ENCODE measurements around the gene TUBB6. TPM values are rescaled to one million over a fixed set of nuclear protein-coding genes. Genes with fewer than 3 reads are reported as not detected.
A peak's percentile ranks its signal among the peaks of the same experiment; 100 is the strongest.

Gene TUBB6
- total and polyA plus RNA-seq, 2 donors (not counting 3 experiments of a cell fraction or from before 2014, with no cell fraction given), result 440 to 747 TPM

DNA sequence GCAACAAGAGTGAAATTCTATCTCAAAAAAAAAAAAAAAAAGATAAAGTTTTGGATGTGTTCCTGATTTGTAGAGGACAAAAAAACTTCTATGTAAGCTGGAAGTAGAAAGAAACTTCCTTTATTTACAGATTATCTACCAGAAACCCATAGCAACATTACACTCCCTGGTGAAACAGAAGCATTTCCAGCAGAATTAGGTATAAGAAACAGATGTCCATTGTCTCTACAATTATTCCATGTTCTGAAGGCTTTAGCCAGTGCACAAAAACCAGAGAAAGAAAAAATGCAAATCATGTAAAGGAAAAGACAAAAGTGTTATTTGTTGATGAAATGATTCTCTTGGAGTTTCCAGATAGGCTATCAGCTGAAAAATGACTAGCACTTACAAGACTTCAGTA is 4.9 kb downstream of the TUBB6 start:
- Histone ChIP-seq H3K27ac (ENCODE audit: insufficient read depth, low read depth, low read length) (no peak overlapping the region), H3K4me1 (ENCODE audit: control insufficient read depth, extremely low read depth, insufficient read depth, low read length) (peaks cover 38% of the 10 kb centered on the region), H3K36me3 (ENCODE audit: control insufficient read depth in 2 of 2, extremely low read depth in 1 of 2, insufficient read depth in 2 of 2, low read length in 2 of 2) (peaks cover 17 to 39% of the 10 kb centered on the region in 2 experiments), H4K20me1 (replicated peaks; ENCODE audit: control insufficient read depth, extremely low read depth, insufficient read depth, low read length) (peaks cover 8% of the 10 kb centered on the region), H3K27me3 (ENCODE audit: control insufficient read depth in 2 of 2, insufficient read depth in 2 of 2, low read length in 2 of 2) (no peaks in the 10 kb centered on the region), H3K4me3 (replicated peaks in 1 of 3; ENCODE audit: insufficient read depth in 1 of 3, low read depth in 1 of 3, low read length in 3 of 3) (no peak overlapping the region), H3K9ac (replicated peaks; ENCODE audit: extremely low read depth, insufficient read depth, low read length) (no peak overlapping the region), H3K9me3 (replicated peaks; ENCODE audit: control insufficient read depth, insufficient read depth, low read length) (no peaks in the 10 kb centered on the region), H3K4me2 (ENCODE audit: insufficient read depth, low read length) (peak overlapping the region; percentile 32), H2AFZ (ENCODE audit: low read depth, low read length) (no peak overlapping the region), H3K79me2 (ENCODE audit: control insufficient read depth, insufficient read depth, low read length) (peaks cover 95% of the 10 kb centered on the region), H3K9me1 (replicated peaks; ENCODE audit: control insufficient read depth, extremely low read depth, insufficient read depth, low read length) (no peaks in the 10 kb centered on the region)
- CTCF ChIA-PET, result interaction anchor here (1.6 to 4.0 kb wide), 6 partner anchors 15 to 66 kb away, joined by 4 to 45 read pairs (median 8); no protein-coding TSS in a partner anchor
- dilution Hi-C loops (cut with MboI; ENCODE audit: extremely low pct_ligation_motif_present, low sequenced_read_pairs), result no loop called here
- TF ChIP-seq, protein P1, sequence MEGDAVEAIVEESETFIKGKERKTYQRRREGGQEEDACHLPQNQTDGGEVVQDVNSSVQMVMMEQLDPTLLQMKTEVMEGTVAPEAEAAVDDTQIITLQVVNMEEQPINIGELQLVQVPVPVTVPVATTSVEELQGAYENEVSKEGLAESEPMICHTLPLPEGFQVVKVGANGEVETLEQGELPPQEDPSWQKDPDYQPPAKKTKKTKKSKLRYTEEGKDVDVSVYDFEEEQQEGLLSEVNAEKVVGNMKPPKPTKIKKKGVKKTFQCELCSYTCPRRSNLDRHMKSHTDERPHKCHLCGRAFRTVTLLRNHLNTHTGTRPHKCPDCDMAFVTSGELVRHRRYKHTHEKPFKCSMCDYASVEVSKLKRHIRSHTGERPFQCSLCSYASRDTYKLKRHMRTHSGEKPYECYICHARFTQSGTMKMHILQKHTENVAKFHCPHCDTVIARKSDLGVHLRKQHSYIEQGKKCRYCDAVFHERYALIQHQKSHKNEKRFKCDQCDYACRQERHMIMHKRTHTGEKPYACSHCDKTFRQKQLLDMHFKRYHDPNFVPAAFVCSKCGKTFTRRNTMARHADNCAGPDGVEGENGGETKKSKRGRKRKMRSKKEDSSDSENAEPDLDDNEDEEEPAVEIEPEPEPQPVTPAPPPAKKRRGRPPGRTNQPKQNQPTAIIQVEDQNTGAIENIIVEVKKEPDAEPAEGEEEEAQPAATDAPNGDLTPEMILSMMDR (IDR thresholded peaks at IDR 0.05; ENCODE audit: extremely low read depth in 1 of 2, insufficient read depth in 1 of 2, low read depth in 1 of 2, low read length in 2 of 2), result no peak
- TF ChIP-seq FOS (IDR thresholded peaks at IDR 0.05; ENCODE audit: borderline replicate concordance, insufficient read depth, low read length) (no peak), POLR2A (IDR thresholded peaks at IDR 0.05; ENCODE audit: low read depth, low read length) (no peak), JUN (IDR thresholded peaks at IDR 0.05; ENCODE audit: borderline replicate concordance, insufficient read depth, insufficient read length, low read depth) (no peak), EZH2 (IDR thresholded peaks at IDR 0.05; ENCODE audit: borderline replicate concordance, low read depth, low read length, severe bottlenecking) (no peak)
- intact Hi-C loops (cut with micrococcal nuclease), result no loop called here
- FAIRE-seq (no peak), DNase-seq (ENCODE audit: low read depth, low spot score) (no peak)
- POLR2A ChIA-PET, result interaction anchor here (0.6 to 1.3 kb wide), 2 partner anchors 65 to 98 kb away, joined by 3 to 4 read pairs; no protein-coding TSS in a partner anchor
- no TSS peak for BruUV-seq (replicated peaks)

Measured in endothelial cell of umbilical vein (primary cell).